GM18517 (cell line): Measurements from ENCODE around the gene SLC12A8.

Source experiments
- ATAC-seq: cut with Tn5 transposase; IDR thresholded peaks from one replicate; pipeline ENCODE4 v1.9.1; 2021; ENCODE audit warnings: mild to moderate bottlenecking, moderate library complexity; ENCODE audit not compliant: unreplicated experiment

SLC12A8 gene

DNA sequence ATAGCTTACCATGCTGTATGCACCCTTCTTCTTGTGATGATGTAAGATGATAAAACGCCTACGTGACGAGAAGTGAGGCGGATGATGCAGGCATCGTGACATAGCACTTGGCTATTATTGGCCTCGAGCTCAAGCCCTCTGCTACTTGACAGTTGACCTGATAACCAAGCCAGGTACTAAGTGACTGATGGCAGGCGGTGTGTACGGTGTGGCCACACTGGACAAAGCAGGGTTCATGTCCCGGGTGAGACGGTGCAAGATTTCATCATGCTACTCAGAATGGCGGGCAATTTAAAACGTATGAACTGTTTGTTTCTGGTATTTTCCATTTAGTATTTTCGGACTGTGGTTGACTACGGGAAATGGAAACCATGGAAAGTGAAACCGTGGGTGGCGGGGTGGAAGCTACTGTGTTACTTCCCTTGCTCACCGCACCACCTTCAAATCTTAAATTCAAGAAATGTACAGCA, 57.7 kb downstream of the SLC12A8 start:
- ATAC-seq, result no peak

GRCh38 chr3:125154110-125154509, 58.4 kb downstream of the SLC12A8 start:
- no peak for ATAC-seq

- no peak for ATAC-seq
These were observed 59.6 kb downstream of the SLC12A8 start for GRCh38 chr3:125152951-125153350.

GRCh38 chr3:125151916-125152315, 60.6 kb downstream of the SLC12A8 start:
- ATAC-seq, result no peak

- ATAC-seq, result no peak
These were observed 61.1 kb downstream of the SLC12A8 start for GRCh38 chr3:125151442-125151817.

DNA sequence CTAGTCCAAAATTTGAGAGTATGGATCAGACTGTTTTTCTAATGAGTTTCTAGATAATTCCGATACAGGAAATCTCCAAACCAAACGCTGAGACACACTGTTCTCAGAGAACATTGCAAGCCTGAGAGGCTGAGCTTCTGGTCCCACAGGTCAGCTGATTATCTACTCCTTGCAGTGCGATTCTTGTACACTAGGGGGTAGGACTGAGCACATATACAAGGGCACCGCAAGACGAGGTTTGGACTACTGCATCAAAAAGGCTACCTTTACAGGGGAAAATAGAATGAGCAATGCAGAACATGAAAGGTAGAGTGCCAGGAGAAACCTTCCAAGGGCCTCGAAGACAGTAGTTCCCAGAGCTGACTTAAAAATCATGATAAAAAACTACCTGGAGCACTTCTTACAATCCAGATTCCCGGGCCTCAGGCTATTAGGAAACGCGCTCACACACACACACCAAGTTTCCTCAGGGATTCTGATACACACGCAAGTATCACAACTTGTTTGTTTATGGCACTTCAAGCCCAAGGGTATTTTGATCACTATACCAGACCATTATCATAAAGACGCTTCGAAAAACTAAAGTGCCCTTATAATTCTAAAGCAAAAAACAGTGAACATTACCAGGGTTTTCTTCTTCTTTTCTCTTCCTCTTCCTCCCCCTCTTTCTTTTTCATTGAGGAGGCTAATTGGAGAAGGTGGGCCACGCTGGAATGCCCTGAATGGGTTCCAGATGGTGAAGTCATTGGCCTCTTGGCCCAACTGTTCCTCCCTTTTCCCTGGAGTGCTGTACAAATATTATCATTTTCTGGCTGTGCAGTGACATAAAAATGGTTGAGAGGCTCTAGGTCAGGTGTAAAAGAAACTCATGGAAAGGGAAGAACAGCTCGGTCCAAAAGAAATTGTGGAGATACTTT, 61.8 kb downstream of the SLC12A8 start:
- no peak for ATAC-seq

DNA sequence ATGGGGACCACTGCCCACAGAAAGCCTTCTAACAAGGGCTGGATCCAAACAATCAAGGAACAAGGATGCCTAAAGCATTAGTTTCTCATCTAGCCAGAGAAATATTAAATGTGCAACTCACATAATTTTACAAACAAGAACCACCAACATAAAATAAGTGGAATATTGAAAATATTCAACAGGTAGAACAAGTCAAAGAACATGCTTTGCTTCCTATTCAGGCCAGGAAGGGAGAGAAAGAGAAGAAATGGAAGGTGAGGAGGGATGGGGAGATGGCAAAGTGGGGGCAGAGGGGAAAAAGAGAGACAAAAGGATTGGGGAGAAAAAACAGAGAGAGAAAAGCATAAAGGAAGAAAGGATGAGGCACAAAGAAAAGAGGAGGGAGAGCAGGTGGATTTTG, 63.1 kb downstream of the SLC12A8 start:
- ATAC-seq, result no peak

GRCh38 chr3:125148836-125149235, 63.7 kb downstream of the SLC12A8 start:
- ATAC-seq, result no peak

DNA sequence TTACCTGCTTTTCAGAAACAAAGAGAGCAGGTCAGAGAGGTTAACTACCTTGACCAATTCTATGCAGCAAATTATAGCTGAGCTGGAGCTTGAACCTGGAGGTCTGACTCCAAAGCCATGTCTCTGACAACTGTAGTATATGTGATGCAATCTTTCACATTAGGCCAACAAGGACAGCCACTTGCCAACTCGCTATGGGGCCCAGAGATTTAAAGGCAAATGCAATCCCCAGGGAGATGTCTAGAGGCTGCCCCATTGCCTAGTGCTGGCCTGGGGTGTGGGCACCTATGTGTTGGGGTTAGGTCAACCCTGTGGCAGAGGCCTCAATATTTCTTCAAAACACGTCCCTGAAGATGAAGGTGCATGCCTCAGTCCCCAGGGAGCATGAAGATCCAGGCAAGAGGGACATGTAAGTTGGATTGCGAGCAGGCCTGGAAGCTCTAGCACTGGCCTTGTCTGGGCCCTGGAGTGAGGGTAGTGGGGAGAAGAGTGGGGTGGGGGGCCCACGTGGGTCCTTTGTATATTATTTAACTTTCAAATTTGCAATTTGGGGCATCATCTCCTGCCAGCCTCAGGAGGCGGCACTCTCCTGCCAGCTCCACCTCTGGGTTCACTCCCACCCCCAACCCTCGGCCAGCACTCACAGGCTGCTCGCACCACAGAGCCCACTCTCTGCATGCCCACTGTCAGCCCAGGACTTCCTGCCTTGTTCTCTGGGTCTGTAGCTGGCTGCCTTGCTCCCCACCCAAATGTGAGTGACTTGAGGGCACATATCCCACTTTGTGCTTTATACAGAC, 64.3 kb downstream of the SLC12A8 start:
- no peak for ATAC-seq

DNA sequence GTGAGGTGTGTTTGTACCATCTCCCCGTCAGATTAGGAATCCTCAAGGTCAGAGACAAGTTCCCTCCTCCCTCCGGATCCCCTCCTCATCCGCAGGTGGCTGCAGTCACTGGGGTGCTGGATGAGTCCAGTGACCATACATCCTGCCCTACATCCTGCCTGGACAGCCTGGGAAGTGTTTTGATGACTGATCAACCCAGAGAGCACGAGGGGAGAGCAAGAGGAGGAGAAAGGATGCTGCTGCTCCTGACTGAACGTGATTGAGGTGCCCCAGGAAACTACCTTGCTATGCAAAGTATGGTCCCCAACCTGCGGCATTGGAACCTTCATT, 65.1 kb downstream of the SLC12A8 start:
- no peak for ATAC-seq

DNA sequence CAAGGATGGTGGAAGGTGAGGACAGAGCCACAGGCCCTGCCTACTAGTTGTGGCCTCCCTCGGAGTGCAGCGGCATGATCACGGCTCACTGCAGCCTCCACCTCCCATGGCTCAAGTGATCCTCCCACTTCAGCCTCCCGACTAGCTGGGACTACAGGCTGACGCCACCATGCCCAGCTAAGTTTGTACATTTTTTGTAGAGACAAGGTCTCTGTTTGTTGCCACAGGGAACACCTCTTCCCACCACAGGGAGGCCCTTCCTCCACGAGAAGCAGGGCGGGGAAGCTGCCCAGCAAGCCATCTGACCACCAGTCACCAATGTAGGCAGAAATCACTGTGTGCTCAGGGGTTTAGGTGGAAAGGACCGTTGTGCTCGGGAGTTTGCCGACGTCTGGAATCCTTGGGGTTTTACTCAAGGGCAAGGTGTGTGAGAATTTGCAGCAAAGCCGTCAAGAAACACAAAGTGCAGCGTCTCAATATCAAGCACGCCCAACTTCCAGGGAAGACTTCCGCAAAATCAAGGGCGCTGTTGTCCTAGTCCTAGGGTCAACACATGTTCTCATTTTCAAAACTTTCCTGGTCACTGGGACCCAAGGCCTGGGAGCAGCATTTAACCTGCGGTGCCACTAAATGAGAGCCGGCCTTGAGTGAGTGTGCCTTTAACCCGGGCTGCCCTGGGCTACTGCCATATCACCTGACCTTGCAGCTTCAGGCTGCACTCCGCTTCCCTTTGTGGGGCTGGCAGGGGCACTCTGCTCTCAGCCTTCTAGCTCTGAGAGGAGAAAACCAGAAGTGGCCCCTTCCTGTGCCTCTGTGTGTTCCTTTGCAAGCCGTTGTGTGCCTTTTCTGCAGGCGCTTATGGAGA, 65.7 kb downstream of the SLC12A8 start:
- ATAC-seq, result no peak

DNA sequence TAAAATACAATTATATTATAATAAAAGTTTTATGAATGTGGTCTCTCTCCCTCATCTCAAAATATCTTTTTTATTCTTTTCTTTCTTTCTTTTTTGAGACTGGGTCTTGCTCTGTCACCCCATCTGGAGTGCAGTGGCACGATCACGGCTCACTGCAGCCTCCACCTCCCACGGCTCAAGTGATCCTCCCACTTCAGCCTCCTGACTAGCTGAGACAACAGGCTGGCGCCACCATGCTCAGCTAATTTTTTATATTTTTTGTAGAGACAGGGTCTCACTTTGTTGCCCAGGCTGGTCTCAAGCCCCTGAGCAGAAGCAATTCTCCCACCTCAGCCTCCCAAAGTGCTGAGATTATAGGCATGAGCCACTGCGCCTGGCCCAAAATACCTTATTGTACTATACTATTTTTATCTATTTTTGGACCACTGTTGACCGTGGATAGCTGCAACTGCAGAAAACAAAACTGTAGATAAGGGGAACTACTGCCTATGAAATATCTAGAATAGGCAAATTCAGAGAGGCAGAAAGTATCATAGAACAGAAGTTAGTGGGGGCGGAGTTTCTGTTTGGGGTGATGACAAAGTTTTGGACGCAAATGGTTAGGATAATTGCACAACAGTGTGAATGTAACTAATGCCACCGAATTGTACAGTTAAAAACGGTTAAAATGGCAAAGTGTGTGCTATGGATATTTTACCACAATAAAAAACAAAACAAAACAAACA, 66.6 kb downstream of the SLC12A8 start:
- peak; percentile 41 for ATAC-seq

- no peak for ATAC-seq
These were observed 67.8 kb downstream of the SLC12A8 start for GRCh38 chr3:125144653-125145314.

GRCh38 chr3:125143982-125144652, 68.4 kb downstream of the SLC12A8 start:
- no peak for ATAC-seq

GRCh38 chr3:125143538-125143937, 69.0 kb downstream of the SLC12A8 start:
- ATAC-seq, result no peak

GRCh38 chr3:125142940-125143339, 69.6 kb downstream of the SLC12A8 start:
- no peak for ATAC-seq

DNA sequence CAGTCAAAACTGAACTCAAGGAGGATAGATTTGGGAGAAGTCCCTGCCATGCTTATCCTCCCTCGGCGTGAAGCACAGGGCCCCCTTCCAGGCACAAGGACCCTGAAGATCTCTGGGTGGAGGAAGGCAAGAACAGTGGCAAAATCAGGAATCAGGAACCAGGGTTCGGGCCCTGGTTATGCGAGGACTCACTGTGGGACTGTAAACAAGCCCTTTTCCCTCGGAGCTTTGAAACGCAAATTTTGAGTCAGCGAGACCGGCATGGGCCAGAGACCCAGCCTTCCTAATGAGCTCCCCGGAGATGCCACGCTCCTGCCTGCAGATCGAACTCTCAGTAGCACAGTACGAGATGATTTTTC, 70.1 kb downstream of the SLC12A8 start:
- no peak for ATAC-seq

- ATAC-seq, result peak; percentile 49
These were observed 70.7 kb downstream of the SLC12A8 start for GRCh38 chr3:125141596-125142419.
